ENCODE measurements around the gene CHRNA5.

DNA sequence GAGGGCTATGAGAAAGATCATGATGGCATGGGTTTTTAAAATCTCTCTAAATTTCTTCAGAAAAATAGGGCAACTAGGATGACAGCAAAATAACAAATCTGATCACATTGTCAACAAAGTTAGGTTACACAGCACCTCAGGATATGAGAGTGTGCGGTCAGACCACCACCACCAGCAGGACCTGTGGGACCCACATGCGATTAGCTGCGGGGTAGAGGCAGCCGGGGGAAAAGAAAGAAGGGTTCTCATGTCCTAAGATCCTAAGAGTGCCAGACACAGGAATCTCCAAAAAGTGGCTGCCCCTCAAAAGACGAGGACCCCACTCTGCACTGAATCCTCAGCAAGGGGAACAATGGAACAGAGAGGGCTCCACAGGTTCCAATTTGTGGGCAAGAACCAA lies 39.9 kb downstream of the CHRNA5 start:
- TF ChIP-seq, protein P1, sequence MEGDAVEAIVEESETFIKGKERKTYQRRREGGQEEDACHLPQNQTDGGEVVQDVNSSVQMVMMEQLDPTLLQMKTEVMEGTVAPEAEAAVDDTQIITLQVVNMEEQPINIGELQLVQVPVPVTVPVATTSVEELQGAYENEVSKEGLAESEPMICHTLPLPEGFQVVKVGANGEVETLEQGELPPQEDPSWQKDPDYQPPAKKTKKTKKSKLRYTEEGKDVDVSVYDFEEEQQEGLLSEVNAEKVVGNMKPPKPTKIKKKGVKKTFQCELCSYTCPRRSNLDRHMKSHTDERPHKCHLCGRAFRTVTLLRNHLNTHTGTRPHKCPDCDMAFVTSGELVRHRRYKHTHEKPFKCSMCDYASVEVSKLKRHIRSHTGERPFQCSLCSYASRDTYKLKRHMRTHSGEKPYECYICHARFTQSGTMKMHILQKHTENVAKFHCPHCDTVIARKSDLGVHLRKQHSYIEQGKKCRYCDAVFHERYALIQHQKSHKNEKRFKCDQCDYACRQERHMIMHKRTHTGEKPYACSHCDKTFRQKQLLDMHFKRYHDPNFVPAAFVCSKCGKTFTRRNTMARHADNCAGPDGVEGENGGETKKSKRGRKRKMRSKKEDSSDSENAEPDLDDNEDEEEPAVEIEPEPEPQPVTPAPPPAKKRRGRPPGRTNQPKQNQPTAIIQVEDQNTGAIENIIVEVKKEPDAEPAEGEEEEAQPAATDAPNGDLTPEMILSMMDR (IDR thresholded peaks at IDR 0.05; ENCODE audit: insufficient read depth, low read length): no peak
- TF ChIP-seq POLR2AphosphoS5 (IDR thresholded peaks at IDR 0.05; ENCODE audit: low read depth): no peak
- TF ChIP-seq, protein P2, sequence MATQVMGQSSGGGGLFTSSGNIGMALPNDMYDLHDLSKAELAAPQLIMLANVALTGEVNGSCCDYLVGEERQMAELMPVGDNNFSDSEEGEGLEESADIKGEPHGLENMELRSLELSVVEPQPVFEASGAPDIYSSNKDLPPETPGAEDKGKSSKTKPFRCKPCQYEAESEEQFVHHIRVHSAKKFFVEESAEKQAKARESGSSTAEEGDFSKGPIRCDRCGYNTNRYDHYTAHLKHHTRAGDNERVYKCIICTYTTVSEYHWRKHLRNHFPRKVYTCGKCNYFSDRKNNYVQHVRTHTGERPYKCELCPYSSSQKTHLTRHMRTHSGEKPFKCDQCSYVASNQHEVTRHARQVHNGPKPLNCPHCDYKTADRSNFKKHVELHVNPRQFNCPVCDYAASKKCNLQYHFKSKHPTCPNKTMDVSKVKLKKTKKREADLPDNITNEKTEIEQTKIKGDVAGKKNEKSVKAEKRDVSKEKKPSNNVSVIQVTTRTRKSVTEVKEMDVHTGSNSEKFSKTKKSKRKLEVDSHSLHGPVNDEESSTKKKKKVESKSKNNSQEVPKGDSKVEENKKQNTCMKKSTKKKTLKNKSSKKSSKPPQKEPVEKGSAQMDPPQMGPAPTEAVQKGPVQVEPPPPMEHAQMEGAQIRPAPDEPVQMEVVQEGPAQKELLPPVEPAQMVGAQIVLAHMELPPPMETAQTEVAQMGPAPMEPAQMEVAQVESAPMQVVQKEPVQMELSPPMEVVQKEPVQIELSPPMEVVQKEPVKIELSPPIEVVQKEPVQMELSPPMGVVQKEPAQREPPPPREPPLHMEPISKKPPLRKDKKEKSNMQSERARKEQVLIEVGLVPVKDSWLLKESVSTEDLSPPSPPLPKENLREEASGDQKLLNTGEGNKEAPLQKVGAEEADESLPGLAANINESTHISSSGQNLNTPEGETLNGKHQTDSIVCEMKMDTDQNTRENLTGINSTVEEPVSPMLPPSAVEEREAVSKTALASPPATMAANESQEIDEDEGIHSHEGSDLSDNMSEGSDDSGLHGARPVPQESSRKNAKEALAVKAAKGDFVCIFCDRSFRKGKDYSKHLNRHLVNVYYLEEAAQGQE (IDR thresholded peaks at IDR 0.05; ENCODE audit: insufficient replicate concordance, low read depth): no peak
- no peak for TF ChIP-seq SPI1 (IDR thresholded peaks at IDR 0.05; ENCODE audit: borderline replicate concordance, low read depth)
- TF ChIP-seq GABPA (IDR thresholded peaks at IDR 0.05; ENCODE audit: low read depth): no peak

All from HL-60 (cell line).